HuH-7 (cell line): ENCODE results near the gene SF1.

Experiments
- DNase-seq: peaks from one replicate; pipeline ENCODE4 v3.0.0; 2011; ENCODE audit warnings: low spot score

Gene SF1

GRCh38 chr11:64745521-64746328 lies 32.6 kb downstream of the SF1 start:
- no peak for DNase-seq

DNA sequence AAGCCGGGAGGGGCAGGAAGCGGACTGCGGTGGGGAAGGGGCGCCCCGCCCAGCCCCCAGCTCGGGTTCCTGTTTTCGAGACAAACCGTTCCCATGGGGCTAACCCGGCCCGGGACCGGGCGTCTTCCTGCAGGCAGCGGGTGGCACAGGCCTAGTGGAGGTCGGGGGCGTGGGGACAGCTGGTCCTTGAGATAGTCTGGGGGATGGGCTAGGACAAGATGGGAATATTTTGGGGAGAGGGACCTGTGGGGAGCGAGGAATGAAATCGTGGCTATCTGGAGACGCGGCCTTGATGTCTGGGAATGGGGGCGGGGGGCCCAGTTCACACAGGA lies 33.2 kb downstream of the SF1 start:
- no peak for DNase-seq

- DNase-seq = no peak
Measured at GRCh38 chr11:64744544-64745188, 33.7 kb downstream of the SF1 start.

- DNase-seq = peak; percentile 89
Measured at GRCh38 chr11:64743591-64744543, 34.5 kb downstream of the SF1 start, which contains the start of gene RASGRP2. RASGRP2 (minus strand) TSS chr11:64744142; CDS start chr11:64742866, 1,276 bp downstream.

DNA sequence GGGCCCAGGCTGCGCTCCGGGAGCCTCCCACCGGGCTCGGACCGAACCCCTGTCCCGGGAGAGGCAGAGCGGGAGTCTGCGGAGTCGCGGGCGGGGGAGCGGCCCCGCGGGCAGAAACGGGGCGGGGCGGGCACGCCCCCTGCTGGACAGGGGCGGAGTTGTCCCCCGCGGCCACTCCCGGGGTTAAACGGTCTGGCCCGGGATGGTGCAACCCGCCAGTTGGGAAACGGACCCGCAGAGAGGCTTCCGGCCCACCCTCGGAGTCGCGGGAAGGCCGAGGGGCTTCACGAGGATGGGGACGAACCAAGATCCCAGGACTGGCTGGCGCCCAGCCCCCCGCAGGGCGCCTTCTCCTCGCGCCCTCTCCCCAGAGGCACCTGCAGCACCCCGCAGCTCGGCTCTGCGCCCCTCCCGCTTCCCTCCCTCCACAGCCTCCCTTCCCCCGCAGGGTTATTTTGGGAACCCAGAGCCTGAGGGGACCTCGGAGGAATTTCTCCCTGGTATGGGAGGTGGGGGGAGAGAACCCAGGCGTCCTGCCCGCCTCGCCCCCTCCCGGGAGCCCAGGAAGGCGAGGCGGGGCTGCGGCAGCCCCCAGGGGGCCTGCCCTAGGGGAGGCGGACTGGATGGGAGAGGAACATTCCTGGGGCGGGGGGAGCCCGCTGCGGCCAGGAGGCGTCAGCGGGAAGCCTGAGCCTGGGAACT lies 35.3 kb downstream of the SF1 start:
- DNase-seq = peak; percentile 87

DNA sequence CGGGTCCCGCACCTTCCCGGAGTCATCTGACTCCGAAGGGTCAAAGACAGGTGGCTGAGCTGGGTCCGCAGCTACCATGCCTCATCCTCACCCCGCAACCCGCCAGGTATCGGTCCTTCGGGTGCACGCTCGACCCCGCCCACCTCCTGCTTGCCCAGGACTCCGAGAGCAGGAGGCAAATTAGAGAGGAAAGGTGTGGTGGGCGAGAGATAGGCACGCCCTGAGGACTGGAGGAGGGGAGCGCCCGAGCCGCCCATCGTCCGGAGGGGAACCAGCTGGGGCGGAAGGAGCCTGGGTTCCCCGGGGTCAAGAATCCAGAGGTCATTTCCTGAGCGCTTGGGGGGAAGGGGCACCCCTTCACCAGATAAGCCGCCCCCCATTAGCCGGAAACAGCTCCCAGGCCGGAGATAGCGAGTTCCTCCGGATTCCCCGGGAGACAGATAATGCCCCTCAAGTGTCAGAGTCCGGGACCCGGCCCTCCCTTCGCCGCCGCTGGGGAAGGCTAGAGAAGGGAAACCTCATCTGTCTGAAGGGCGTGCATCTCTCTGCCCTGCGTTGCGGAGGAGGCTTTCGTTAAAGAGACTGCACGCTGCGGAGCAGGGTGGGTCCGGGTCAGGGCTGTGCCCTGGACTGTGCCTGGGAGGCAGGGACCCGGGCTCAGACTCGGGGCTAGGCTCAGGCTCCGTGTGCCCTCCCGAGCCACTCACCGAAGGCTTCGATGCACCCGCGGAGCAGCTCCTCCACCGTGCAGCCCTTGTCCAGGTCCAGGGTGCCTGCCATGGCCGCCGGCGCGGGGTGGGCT lies 36.1 kb downstream of the SF1 start:
- no peak for DNase-seq

DNA sequence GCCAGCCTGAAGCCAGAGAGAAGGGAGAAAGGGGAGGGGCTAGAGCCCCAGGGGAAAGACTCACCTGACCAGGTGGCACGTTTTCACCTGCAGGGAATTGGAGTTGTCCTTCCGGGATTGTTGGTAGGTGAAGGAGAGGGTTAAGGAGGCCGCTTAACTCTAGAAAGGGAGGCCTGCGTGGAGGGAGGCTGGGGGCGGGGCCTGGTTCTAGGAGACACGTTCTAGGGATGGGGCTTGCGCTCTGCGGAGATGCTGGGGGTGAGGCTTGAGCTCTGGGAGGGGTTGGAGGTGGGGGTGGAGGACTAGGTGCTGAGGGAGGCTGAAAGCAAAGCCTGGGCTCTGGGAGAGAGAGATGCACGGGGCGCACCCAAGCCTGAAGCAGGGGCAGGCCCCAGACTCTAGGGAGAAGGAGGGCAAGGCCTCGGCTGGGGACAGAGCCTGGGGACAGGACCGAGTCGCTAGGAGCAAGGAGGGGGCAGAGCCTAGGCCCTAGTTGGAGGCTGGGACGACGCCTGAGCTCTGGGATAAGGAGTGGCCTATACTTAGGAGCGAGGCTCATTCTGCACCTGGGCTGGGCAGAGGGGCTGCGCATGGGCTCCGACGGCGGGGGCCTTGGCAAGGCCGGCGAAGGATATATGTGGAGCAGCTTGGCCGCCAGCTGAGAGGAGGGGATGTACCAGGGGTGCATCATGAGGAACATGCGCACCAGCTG lies 36.8 kb downstream of the SF1 start:
- no peak for DNase-seq

DNA sequence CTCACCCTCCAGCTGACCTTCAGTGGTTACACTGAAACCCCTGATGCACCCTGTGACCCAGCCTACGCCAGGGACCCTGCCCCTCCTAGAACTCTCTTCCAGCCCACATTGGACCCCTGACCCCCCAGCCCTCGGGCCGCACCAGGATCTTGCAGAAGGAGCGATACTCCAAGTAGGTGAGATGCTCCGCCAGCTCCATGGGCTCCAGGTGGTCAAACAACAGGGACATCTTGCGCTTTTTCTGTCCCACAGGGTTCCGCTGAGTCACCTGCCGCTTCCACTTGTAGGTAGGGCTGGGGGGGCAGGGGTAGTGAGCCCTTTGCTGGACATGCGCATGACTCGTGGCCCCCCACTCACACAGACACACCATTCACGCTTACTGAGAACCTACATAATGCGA lies 38.5 kb downstream of the SF1 start:
- DNase-seq = no peak

- DNase-seq = no peak
Measured at GRCh38 chr11:64736654-64737053, 41.7 kb downstream of the SF1 start.

GRCh38 chr11:64735725-64736259 lies 42.5 kb downstream of the SF1 start:
- DNase-seq = no peak

- DNase-seq = no peak
Measured at GRCh38 chr11:64734811-64735724, 43.3 kb downstream of the SF1 start.

DNA sequence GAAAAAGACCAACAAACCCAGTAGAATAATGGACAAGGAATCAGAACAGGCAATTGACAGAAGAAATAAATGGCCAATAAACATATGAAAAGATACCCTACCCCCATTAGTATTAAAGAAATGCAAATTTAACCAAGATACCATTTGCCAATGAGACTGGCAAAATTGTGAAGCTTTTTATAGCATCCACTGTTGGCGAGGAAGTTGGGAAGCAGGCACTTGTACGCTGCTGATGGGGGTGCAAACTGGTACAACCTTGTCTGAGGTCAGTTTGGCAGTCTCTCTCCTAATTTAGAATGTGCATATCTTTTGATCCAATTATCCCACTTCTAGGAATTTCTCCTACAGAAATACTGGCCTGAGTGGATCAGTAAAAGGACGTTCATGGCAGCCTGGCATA lies 46.7 kb downstream of the SF1 start:
- DNase-seq = no peak

DNA sequence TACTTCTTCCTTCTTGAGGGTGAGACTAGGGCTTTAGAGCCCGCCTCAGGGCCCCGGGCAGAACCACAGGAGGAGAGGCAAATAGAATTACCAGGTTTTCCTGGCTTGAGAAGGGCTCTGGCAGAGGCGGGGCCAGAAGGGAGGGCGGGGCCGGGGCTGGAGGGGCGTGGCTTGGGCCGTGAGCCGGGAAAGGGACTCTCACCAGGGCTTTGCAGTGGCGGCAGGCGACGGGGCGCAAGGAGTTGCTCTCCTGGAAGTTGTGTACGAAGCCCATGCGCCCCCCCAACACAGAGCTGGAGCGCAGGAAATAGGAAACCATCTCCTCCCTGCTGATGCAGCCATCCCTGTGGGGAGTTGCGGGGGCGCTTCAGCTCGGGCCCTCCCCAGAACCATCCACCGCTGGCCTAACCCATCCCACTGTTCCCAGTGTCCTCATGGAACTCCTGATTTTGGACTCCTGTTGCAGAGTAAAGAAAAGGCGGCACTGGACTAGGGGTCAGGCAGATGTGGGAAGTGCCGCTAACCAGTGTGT lies 48.4 kb downstream of the SF1 start:
- no peak for DNase-seq

GRCh38 chr11:64728757-64729365 lies 49.5 kb downstream of the SF1 start:
- DNase-seq = no peak

DNA sequence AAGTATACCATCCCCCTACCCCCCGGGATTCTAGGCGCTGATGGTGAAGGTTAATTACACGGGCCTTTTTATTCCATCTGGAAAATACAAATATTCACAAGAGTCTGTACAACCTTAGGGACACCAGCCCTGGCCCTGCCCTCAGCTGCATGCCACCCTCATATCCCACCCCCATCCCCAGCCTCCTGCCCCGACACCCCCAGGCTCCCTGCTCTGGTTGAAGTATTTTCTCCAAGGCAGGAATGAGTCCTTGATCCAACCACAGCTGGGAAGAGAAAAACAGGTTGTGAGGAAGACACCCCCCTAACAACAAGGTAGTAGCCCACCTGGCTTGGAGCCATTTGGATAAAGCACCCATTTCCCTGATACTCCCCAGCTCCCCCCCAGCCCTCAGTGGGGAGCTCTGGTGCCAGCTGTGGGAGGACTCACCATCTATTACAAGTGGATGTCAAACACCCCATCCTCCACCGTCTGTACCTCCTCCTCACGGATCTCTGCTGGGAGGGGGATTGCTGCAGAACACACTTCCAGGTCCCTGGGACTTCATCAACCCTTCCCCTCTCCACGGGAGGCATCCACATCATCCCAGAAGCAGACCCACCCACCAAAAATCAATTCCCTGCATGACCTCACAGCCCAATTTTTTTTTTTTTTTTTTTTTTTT lies 51.3 kb downstream of the SF1 start:
- no peak for DNase-seq

DNA sequence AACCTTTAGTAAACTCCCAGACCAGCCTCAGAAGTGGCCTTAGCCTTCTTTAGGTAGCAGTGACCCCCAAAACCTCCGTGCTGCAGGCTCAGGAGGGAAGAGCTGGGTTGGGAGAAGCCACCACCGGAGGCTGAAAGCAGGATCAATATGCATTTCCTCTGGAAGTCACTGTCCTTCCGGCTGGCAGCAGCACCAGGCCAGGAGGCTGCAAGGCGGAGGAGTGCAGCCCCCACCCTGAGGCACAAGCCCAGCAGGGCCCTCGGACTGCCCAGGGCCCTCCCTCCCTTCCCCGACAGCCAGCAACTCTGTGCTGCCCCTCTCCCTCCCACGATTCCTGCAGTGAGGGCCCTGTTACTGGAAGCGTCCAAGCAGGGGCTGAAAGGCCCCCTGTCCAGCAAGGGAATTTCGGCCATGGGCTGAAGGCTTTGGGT lies 52.1 kb downstream of the SF1 start:
- no peak for DNase-seq

DNA sequence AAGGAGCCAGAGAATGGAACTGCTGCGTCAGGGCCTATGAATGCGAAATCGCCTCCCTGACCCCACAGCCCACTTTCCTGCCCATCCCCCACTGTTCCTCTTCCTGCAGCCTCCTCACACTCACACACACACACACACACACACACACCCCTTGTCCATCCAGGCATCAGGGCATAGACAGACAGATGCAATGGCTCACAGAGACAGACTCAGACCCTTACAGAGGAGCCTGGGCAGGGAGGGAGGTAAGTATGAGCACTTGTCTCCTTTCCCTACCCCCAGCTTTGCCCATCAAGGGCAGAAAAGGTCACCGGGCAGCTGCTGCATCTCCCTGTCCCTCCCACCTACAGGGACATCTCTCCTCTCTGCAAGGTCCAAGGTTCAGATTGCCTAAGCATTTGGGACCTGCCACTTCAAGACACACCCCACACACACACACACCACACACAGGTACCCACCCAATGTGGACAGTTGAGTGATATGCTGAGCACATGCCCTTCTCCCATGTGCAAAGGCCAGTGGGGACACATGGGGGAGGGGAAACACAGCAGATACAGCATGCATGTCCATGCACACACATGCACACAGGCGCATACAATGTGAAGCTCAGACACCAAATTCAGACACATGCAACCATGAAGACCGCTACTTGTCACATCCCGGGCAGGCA lies 53.3 kb downstream of the SF1 start:
- peak; percentile 56 for DNase-seq
